Calu3 (cell line): Measurements from ENCODE around the gene AAGAB. TPM values are rescaled to one million over a fixed set of nuclear protein-coding genes. Genes with fewer than 3 reads are reported as not detected.

ENCODE experiments used
- BruUV-seq: library from RNA; stranded (reverse); fragments of 400-500 nt; replicated peaks from 2 replicates; lab custom pipeline; 2021; lab: Mats Ljungman, UMichigan
- CTCF ChIA-PET: fragments of 300-600 bp; sonication (Branson Sonifier 250); formaldehyde crosslinking; loops from one replicate; lab custom pipeline; 2022; ENCODE audit warnings: antibody characterized with exemption; lab: Charles Lee
- DNase-seq: peaks from one replicate; pipeline ENCODE4 v3.0.0; 2022
- H3K27ac Mint-ChIP-seq: one replicate; pipeline ENCODE4 v1.8.0; 2022; ENCODE audit warnings: mixed read lengths; ENCODE audit not compliant: unreplicated experiment
- H3K27me3 Mint-ChIP-seq: one replicate; pipeline ENCODE4 v1.8.0; 2022; ENCODE audit warnings: mixed read lengths; ENCODE audit not compliant: unreplicated experiment
- H3K36me3 Mint-ChIP-seq: one replicate; pipeline ENCODE4 v1.8.0; 2022; ENCODE audit warnings: mild to moderate bottlenecking, moderate library complexity, mixed read lengths; ENCODE audit not compliant: insufficient read depth, unreplicated experiment
- H3K4me1 Mint-ChIP-seq: one replicate; pipeline ENCODE4 v1.8.0; 2022; ENCODE audit warnings: mild to moderate bottlenecking, low read depth, mixed read lengths; ENCODE audit not compliant: unreplicated experiment
- H3K4me3 Mint-ChIP-seq: one replicate; pipeline ENCODE4 v1.8.0; 2022; ENCODE audit warnings: mild to moderate bottlenecking, low read depth, moderate library complexity, mixed read lengths; ENCODE audit not compliant: unreplicated experiment
- H3K9me3 Mint-ChIP-seq: one replicate; pipeline ENCODE4 v1.8.0; 2022; ENCODE audit warnings: low read depth, mixed read lengths; ENCODE audit not compliant: unreplicated experiment
- intact Hi-C: fragments of 100-400 bp; cut with micrococcal nuclease; formaldehyde crosslinking; loops from one replicate; pipeline ENCODE4 v1.10.0; 2022; ENCODE audit not compliant: unreplicated experiment
- total RNA-seq: library from RNA; stranded (reverse); gene quantifications from 2 replicates; pipeline ENCODE4 v1.2.3, GENCODE V29; 2022
- TF ChIP-seq, protein P1 (sequence below): fragments of 200-600 bp; IDR thresholded peaks from one replicate; pipeline ENCODE4 v1.8.0; 2022; ENCODE audit warnings: antibody characterized with exemption; ENCODE audit not compliant: unreplicated experiment

The AAGAB gene
- total RNA-seq, 1 experiment from 2014 or later: 68.1 TPM

DNA sequence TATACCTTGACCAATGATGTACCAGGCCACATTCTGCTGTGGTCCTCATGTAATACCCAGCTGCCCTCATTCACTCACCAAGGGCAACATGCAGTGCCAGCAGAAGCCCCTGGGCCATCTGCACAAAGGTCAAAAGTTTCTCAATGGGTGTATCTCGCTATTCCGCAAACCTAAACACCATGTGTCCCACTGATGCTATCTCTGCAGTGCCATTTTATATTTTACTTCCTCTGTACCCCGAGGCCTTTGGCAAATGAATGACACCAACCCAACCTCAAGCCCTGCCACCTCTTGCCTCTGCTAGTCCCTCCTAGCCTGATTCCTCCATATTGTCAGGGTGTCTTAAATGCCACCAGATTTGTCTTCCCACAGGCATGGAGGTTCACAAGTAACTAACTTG lies 59.2 kb downstream of the AAGAB start:
- Mint-ChIP-seq H3K36me3 (peaks cover 75% of the 10 kb centered on the region), H3K27me3 (no peaks in the 10 kb centered on the region), H3K9me3 (no peaks in the 10 kb centered on the region), H3K4me3 (no peak overlapping the region), H3K4me1 (peaks cover 18% of the 10 kb centered on the region), H3K27ac (peak overlapping the region; percentile 85)
- no peak for DNase-seq
- BruUV-seq: no TSS peak
- TF ChIP-seq, protein P1, sequence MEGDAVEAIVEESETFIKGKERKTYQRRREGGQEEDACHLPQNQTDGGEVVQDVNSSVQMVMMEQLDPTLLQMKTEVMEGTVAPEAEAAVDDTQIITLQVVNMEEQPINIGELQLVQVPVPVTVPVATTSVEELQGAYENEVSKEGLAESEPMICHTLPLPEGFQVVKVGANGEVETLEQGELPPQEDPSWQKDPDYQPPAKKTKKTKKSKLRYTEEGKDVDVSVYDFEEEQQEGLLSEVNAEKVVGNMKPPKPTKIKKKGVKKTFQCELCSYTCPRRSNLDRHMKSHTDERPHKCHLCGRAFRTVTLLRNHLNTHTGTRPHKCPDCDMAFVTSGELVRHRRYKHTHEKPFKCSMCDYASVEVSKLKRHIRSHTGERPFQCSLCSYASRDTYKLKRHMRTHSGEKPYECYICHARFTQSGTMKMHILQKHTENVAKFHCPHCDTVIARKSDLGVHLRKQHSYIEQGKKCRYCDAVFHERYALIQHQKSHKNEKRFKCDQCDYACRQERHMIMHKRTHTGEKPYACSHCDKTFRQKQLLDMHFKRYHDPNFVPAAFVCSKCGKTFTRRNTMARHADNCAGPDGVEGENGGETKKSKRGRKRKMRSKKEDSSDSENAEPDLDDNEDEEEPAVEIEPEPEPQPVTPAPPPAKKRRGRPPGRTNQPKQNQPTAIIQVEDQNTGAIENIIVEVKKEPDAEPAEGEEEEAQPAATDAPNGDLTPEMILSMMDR: no peak
- intact Hi-C loops: no loop called here
- CTCF ChIA-PET: no interaction called here

DNA sequence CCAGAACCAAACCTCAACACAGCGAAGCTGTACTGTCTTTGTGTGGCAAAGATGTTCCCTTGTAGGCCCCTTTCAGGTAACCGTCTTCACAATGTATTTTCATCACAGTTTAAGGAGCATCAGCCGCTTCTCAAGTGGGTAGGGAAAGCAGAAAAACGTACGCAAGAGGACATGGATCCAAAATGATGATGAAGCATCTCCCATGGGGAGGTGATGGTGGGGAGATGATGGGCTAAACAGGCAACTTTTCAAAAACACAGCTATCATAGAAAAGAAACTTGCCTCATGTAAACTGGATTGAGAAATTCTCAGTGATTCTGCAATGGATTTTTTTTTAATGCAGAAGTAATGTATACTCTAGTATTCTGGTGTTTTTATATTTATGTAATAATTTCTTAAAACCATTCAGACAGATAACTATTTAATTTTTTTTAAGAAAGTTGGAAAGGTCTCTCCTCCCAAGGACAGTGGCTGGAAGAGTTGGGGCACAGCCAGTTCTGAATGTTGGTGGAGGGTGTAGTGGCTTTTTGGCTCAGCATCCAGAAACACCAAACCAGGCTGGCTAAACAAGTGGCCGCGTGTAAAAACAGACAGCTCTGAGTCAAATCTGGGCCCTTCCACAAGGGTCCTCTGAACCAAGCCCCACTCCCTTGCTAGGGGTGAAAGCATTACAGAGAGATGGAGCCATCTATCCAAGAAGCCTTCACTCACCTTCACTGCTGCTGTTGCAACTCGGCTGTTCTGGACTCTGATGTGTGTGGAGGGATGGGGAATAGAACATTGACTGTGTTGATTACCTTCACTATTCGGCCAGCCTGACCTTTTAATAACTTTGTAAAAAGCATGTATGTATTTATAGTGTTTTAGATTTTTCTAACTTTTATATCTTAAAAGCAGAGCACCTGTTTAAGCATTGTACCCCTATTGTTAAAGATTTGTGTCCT lies 60.0 kb downstream of the AAGAB start:
- H3K36me3 Mint-ChIP-seq: peaks cover 84% of the 10 kb centered on the region
- H3K9me3 Mint-ChIP-seq: no peaks in the 10 kb centered on the region
- CTCF ChIA-PET: no interaction called here
- no peak overlapping the region for H3K4me3 Mint-ChIP-seq
- TF ChIP-seq, protein P1: no peak
- peak overlapping the region; percentile 85 for H3K27ac Mint-ChIP-seq
- no peaks in the 10 kb centered on the region for H3K27me3 Mint-ChIP-seq
- peaks cover 18% of the 10 kb centered on the region for H3K4me1 Mint-ChIP-seq
- intact Hi-C loops: no loop called here
- DNase-seq: no peak
- BruUV-seq: no TSS peak

DNA sequence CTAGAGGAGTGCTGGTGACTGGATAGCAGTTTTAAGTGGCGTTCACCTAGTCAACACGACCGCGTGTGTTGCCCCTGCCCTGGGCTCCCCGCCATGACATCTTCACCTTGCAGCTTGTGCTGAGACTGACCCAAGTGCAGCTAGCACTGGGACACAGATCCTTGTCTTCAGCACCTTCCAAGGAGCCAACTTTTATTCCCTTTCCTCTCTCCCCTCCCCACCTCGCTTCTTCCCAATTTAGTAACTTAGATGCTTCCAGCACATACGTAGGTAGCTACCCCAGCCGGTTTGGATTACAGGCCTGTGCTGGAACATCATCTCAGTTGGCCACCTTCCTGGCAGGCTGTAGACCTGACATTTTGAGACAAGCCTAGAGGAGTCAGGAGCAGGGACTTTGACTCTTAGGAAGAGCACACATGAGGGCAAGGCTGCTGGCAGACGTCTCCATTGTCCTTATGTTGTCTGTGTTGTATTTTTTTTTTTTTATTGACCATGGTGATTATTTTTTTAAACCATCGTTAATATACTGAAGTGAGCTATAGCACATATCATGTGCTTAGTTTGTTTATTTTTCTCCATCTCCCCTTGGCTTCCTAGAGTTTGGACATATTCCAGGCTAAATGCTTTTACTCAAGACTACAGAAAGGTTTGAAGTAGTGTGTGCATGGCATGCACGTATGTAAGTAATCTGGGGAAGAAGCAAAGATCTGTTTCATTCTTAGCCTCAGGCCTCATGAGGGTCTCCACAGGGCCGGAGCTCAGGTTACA lies 61.1 kb downstream of the AAGAB start:
- intact Hi-C loops: no loop called here
- Mint-ChIP-seq H3K36me3 (peaks cover 94% of the 10 kb centered on the region), H3K4me3 (no peak overlapping the region), H3K9me3 (no peaks in the 10 kb centered on the region), H3K27me3 (no peaks in the 10 kb centered on the region), H3K27ac (peak overlapping the region; percentile 15), H3K4me1 (peaks cover 23% of the 10 kb centered on the region)
- DNase-seq: no peak
- CTCF ChIA-PET: no interaction called here
- TF ChIP-seq, protein P1: no peak
- no TSS peak for BruUV-seq

DNA sequence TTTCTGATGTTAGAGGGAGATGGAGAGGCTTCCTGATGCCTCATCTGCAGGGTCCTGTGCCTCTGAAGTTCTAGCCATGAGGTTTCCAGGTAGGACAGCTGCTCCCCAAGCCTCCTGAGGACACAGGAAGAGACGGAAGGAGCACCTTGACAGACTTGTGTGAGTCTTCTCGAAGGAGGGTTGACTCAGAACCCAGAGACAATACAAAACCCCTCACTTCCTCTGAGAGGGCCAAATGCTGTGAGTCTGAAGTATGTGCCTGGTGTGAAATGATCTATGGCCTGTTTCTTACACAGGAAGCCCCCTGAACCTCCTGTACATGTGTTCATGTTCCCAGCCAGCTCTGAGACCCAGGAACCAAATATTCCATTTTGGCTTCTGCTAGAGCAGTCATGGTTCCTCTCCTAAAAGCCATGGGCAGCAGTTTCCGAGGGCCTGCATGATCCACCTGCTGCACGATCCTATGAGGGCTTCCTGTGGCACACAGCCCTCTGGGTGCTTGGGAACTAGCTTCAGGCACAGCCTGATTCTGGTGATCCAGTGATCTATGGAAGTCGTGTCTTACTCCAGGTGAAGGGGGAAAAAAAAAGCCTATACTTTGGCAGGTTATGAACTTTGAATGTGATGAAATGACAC lies 62.2 kb downstream of the AAGAB start:
- H3K27ac Mint-ChIP-seq: peak overlapping the region; percentile 37

More for the DNA sequence above, 62.2 kb downstream of the AAGAB start:
- Mint-ChIP-seq H3K36me3 (peaks cover 93% of the 10 kb centered on the region), H3K27me3 (no peaks in the 10 kb centered on the region), H3K4me1 (peaks cover 19% of the 10 kb centered on the region), H3K4me3 (no peak overlapping the region), H3K9me3 (no peaks in the 10 kb centered on the region)
- no peak for DNase-seq
- CTCF ChIA-PET: no interaction called here
- intact Hi-C loops: no loop called here
- TF ChIP-seq, protein P1: no peak
- BruUV-seq: no TSS peak
